ENCODE measurements around the gene PCDHGB7.
"Not testable (repeated sequence)": the region's sequence is repeated elsewhere in the genome, so short reads cannot be mapped to it uniquely, and the experiment has no call there.

The PCDHGB7 gene

GRCh38 chr5:141397756-141398551, 19.5 kb upstream of the PCDHGB7 start, which contains the start of gene PCDHGB5:
Gene PCDHGB5 (plus strand): TSS chr5:141397947. CDS start chr5:141398128, 181 bp downstream.
- peak in 1 of 2 donors; percentile 37 for DNase-seq

- no peak for DNase-seq
These were observed 18.9 kb upstream of the PCDHGB7 start for GRCh38 chr5:141398608-141399007.

DNA sequence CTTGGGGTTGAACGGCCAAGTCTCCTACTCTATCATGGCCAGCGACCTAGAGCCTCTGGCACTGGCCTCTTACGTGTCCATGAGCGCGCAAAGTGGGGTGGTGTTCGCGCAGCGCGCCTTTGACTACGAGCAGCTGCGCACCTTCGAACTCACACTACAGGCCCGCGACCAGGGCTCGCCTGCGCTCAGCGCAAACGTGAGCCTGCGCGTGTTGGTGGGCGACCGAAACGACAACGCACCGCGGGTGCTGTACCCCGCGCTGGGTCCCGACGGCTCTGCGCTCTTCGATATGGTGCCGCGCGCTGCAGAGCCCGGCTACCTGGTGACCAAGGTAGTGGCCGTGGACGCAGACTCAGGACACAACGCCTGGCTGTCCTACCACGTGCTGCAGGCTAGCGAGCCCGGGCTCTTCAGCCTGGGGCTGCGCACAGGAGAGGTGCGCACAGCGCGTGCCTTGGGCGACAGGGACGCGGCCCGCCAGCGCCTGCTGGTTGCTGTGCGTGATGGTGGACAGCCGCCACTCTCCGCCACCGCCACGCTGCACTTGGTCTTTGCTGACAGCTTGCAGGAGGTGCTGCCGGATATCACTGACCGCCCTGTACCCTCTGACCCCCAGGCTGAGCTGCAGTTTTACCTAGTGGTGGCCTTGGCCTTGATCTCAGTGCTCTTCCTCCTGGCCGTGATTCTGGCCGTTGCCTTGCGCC, 17.8 kb upstream of the PCDHGB7 start:
- no peak for DNase-seq

GRCh38 chr5:141402553-141403243, 14.8 kb upstream of the PCDHGB7 start, which contains the start of gene PCDHGA9:
Gene PCDHGA9 (plus strand): TSS chr5:141402778. CDS start chr5:141402953, 175 bp downstream.
- no peak for DNase-seq

DNA sequence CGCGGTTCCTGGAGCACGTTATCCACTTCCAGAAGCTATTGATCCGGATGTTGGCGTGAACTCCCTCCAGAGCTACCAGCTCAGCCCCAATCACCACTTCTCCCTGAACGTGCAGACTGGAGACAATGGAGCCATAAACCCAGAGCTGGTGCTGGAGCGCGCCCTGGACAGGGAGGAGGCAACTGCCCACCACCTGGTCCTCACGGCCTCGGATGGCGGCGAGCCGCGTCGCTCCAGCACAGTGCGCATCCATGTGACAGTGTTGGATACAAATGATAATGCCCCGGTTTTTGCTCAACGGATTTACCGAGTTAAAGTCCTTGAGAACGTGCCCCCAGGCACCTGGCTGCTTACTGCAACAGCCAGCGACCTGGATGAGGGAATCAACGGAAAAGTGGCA, 14.1 kb upstream of the PCDHGB7 start:
- DNase-seq, result no peak

GRCh38 chr5:141407790-141408505, 9.5 kb upstream of the PCDHGB7 start, which contains the start of gene PCDHGB6:
Gene PCDHGB6 (plus strand): TSS chr5:141408021. CDS start chr5:141408203, 182 bp downstream.
- DNase-seq, result not testable (repeated sequence)

GRCh38 chr5:141409598-141410306, 7.7 kb upstream of the PCDHGB7 start:
- no peak for DNase-seq

DNA sequence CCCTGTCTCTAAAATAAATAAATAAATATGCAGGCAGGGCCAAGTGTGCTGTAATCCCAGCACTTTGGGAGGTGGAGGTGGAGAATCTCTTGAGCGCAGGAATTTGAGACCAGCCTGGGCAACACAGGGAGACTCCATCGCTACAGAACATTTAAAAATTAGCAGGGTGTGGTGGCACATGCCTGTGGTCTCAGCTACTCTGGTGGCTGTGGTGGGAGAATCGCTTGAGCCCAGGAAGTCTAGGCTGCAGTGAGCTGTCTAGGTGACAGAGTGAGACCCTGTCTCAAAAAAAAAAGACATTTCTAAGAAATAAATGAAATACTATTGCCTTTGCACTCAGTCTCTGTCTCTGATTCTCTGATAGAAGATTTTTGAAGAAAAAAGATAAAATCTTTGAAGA, 5.9 kb upstream of the PCDHGB7 start:
- no peak for DNase-seq

- peak; percentile 39 to 41 for DNase-seq
These were observed 4.5 kb upstream of the PCDHGB7 start, which contains the start of gene PCDHGA10 for GRCh38 chr5:141412854-141413539. Gene PCDHGA10 (plus strand): TSS chr5:141412987. CDS start chr5:141413176, 189 bp downstream.

DNA sequence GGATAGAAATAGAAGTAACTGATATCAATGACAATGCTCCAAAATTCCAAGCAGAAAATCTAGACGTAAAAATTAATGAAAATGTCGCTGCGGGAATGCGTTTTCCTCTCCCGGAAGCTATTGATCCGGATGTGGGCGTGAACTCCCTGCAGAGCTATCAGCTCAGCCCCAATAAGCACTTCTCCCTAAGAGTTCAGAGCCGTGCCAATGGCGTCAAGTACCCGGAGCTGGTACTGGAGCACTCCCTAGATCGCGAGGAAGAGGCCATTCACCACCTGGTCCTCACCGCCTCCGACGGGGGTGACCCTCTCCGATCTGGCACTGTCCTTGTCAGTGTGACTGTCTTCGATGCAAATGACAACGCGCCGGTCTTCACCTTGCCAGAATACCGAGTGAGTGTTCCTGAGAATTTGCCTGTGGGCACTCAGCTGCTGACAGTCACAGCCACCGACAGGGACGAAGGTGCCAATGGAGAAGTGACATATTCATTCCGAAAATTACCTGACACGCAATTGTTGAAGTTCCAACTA, 3.9 kb upstream of the PCDHGB7 start:
- no peak for DNase-seq

DNA sequence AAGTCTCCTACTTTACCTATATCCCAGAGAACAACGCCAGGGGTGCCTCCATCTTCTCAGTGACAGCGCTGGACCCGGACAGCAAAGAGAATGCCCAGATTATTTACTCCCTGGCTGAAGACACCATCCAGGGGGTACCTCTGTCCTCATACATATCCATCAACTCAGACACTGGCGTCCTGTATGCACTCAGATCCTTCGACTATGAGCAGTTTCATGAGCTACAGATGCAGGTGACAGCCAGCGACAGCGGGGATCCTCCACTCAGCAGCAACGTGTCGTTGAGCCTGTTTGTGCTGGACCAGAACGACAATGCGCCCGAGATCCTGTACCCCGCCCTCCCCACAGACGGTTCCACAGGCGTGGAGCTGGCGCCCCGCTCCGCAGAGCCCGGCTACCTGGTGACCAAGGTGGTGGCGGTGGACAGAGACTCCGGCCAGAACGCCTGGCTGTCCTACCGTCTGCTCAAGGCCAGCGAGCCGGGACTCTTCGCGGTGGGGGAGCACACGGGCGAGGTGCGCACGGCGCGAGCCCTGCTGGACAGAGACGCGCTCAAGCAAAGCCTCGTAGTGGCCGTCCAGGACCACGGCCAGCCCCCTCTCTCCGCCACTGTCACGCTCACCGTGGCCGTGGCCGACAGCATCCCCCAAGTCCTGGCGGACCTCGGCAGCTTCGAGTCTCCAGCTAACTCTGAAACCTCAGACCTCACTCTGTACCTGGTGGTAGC, 2.8 kb upstream of the PCDHGB7 start:
- not testable (repeated sequence) for DNase-seq

DNA sequence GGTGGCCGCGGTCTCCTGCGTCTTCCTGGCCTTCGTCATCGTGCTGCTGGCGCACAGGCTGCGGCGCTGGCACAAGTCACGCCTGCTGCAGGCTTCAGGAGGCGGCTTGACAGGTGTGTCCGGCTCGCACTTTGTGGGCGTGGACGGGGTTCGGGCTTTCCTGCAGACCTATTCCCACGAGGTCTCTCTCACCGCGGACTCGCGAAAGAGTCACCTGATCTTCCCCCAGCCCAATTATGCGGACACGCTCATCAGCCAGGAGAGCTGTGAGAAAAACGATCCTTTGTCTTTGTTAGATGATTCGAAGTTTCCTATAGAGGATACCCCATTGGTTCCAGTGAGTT, 2.2 kb upstream of the PCDHGB7 start:
- DNase-seq, result not testable (repeated sequence)

DNA sequence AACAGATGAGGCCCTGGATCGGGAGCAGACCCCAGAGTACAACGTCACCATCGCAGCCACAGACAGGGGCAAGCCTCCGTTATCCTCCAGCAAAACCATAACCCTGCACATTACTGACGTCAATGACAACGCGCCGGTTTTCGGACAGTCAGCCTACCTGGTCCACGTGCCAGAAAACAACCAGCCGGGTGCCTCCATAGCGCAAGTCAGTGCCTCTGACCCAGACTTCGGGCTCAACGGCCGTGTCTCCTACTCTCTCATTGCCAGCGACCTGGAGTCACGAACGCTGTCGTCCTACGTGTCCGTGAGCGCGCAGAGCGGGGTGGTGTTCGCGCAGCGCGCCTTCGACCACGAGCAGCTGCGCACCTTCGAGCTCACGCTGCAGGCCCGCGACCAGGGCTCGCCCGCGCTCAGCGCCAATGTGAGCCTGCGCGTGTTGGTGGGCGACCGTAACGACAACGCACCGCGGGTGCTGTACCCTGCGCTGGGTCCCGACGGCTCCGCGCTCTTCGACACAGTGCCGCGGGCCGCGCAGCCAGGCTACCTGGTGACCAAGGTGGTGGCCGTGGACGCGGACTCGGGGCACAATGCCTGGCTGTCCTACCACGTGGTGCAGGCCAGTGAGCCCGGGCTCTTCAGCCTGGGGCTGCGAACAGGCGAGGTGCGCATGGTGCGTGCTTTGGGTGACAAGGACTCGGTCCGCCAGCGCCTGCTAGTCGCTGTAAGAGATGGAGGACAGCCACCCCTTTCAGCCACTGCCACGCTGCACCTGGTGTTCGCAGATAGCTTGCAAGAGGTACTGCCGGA, 1.8 kb downstream of the PCDHGB7 start:
- DNase-seq, result no peak

GRCh38 chr5:141420855-141421488, 3.5 kb downstream of the PCDHGB7 start, which contains the start of gene PCDHGA11:
Gene PCDHGA11 (plus strand): TSS chr5:141421051. CDS start chr5:141421228, 177 bp downstream.
- peak; percentile 50 to 54 for DNase-seq

GRCh38 chr5:141421489-141421855, 4.0 kb downstream of the PCDHGB7 start:
- DNase-seq, result no peak

GRCh38 chr5:141422742-141423291, 5.3 kb downstream of the PCDHGB7 start:
- no peak for DNase-seq

DNA sequence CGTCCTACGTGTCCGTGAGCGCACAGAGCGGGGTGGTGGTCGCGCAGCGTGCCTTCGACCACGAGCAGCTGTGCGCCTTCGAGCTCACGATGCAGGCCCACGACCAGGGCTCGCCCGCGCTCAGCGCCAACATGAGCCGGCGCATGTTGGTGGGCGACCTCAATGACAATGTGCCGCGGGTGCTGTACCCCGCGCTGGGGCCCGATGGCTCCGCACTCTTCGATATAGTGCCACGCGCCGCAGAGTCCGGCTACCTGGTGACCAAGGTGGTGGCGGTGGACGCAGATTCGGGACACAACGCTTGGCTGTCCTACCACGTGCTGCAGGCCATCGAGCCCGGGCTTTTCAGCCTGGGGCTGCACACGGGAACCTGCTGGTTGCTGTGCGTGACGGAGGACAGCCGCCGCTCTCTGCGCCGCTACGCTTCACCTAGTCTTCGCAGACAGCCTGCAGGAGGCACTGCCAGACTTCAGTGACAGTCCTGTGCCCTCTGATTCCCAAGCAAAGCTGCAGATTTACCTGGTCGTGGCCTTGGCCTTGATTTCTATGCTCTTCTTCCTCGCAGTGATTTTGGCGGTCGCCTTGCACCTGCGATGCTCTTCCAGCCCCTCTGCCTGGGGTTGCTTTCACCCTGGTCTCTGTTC, 10.4 kb downstream of the PCDHGB7 start:
- no peak for DNase-seq

Data from stimulated activated CD4-positive, alpha-beta T cell treated with anti-CD3 and anti-CD28 coated beads, Interleukin-2, amount 100 ng/mL, for 48 hours (primary cell).